Breast epithelium (tissue), 3 donors: ENCODE measurements around the gene FRMD4A.

ENCODE experiments used
- POLR2A ChIP-seq: fragments of 450-650 bp; IDR thresholded peaks from one replicate; pipeline ENCODE4 v1.6.1; 2016; ENCODE audit warnings: antibody characterized with exemption, mild to moderate bottlenecking, moderate library complexity
- POLR2AphosphoS5 ChIP-seq, 3 donors: sonication (generic); formaldehyde crosslinking; IDR thresholded peaks; one replicate each; pipeline ENCODE4 v1.6.1; 2017; ENCODE audit warnings: antibody characterized with exemption in 3 of 3
- TF ChIP-seq, protein P1 (sequence below), 3 donors: fragments of 450-650 bp; IDR thresholded peaks; one replicate each; pipeline ENCODE4 v1.5.1; 2016 to 2017; ENCODE audit warnings: antibody characterized with exemption in 3 of 3, mild to moderate bottlenecking in 3 of 3, moderate library complexity in 3 of 3

DNA sequence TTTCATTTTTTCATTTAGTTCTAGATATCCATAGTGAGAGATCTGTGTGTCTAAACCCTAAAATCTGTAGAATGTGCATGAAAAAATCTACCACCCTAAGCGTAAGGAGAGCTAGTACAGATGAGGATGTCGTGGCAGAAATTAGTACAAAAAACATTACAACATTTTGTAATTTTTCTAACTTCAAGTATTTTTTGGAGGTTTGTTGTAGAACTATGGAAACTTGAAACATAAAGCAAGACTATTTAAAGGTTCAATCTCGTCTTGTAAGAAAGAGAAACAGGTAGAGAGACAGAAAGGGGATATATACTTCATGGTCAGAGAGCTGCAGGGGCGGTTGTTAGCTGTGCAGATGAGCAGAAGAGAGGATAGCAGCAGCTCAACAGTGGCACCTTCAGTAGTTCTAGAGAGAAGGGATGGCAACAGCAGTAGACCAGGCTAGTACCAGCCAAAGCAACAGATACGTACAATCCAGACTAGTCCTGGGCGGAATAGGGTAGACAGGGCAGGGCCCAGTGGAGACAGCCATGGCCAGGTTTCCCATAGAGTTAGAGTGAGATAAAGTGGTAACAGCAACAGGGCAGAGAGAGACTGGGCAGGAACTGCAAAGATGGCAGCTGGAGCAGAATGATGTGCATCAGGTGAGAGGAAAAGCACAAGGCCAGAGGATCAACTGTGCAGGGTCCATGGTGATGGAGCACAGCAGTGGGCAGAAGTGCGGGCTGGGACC is 145.2 kb downstream of the FRMD4A start:
- TF ChIP-seq POLR2AphosphoS5 (IDR thresholded peaks at IDR 0.05): no peak
- TF ChIP-seq, protein P1, sequence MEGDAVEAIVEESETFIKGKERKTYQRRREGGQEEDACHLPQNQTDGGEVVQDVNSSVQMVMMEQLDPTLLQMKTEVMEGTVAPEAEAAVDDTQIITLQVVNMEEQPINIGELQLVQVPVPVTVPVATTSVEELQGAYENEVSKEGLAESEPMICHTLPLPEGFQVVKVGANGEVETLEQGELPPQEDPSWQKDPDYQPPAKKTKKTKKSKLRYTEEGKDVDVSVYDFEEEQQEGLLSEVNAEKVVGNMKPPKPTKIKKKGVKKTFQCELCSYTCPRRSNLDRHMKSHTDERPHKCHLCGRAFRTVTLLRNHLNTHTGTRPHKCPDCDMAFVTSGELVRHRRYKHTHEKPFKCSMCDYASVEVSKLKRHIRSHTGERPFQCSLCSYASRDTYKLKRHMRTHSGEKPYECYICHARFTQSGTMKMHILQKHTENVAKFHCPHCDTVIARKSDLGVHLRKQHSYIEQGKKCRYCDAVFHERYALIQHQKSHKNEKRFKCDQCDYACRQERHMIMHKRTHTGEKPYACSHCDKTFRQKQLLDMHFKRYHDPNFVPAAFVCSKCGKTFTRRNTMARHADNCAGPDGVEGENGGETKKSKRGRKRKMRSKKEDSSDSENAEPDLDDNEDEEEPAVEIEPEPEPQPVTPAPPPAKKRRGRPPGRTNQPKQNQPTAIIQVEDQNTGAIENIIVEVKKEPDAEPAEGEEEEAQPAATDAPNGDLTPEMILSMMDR (IDR thresholded peaks at IDR 0.05): no peak
- TF ChIP-seq POLR2A: no peak
